ENCODE measurements around the gene ZNF32.

ZNF32 gene

DNA sequence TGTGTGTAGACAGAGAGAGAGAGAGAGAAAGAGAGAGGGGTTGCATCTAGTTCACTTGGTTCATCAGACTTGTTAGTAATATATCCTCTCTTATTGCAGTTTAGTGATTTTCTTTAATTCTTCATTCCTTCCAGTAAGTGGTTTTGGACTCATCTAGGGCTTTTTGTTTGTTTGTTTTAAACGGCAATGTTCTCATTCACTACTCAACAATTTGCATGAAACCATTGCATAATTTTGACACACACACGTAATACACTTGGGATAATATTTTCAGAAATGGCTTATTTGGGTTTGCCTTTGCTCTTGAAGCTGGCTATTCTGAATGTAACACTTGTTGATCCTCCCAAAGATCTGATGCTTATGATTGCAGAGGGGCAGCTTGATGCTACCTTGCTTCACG, 16.4 kb upstream of the ZNF32 start:
- H3K27ac Mint-ChIP-seq = no peak overlapping the region
- H3K4me1 Mint-ChIP-seq = peaks cover 22% of the 10 kb centered on the region
- DNase-seq = no peak

DNA sequence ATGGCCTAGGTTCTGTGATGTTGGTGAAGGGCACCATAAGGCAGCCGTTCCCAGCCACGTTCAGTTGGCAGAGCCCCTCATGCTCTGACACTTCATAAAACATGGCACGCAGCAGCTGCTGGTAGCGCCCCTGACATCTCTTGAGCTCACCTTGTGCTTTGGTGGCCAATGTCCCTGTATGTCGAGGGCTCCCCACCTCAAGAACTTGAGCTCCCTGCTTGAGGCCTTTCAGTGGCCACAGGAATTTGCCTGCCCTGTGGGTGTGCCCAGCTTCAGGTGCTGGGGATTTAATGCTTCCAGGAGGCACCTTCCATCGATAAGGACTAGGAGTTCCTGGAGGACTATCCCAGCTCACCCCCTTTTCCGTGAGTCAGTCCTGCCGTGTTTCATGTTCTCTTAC, 9.5 kb upstream of the ZNF32 start:
- TF ChIP-seq, protein P1, sequence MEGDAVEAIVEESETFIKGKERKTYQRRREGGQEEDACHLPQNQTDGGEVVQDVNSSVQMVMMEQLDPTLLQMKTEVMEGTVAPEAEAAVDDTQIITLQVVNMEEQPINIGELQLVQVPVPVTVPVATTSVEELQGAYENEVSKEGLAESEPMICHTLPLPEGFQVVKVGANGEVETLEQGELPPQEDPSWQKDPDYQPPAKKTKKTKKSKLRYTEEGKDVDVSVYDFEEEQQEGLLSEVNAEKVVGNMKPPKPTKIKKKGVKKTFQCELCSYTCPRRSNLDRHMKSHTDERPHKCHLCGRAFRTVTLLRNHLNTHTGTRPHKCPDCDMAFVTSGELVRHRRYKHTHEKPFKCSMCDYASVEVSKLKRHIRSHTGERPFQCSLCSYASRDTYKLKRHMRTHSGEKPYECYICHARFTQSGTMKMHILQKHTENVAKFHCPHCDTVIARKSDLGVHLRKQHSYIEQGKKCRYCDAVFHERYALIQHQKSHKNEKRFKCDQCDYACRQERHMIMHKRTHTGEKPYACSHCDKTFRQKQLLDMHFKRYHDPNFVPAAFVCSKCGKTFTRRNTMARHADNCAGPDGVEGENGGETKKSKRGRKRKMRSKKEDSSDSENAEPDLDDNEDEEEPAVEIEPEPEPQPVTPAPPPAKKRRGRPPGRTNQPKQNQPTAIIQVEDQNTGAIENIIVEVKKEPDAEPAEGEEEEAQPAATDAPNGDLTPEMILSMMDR (IDR thresholded peaks at IDR 0.05) = no peak
- peaks cover 17% of the 10 kb centered on the region for H3K9me3 Mint-ChIP-seq
- no peak overlapping the region for H3K27ac Mint-ChIP-seq
- no peak overlapping the region for H3K4me3 Mint-ChIP-seq
- H3K27me3 Mint-ChIP-seq (ENCODE audit: low read depth, poor library complexity) = peaks cover 9% of the 10 kb centered on the region
- H3K4me1 Mint-ChIP-seq = peaks cover 20% of the 10 kb centered on the region
- no peaks in the 10 kb centered on the region for H3K36me3 Mint-ChIP-seq (ENCODE audit: low read depth)
- no peak for DNase-seq

More for the DNA sequence above, 16.4 kb upstream of the ZNF32 start:
- peaks cover 38% of the 10 kb centered on the region for H3K9me3 Mint-ChIP-seq
- TF ChIP-seq, protein P1 (IDR thresholded peaks at IDR 0.05) = no peak
- H3K36me3 Mint-ChIP-seq (ENCODE audit: low read depth) = no peaks in the 10 kb centered on the region
- peaks cover 39% of the 10 kb centered on the region for H3K27me3 Mint-ChIP-seq (ENCODE audit: low read depth, poor library complexity)
- no peak overlapping the region for H3K4me3 Mint-ChIP-seq

DNA sequence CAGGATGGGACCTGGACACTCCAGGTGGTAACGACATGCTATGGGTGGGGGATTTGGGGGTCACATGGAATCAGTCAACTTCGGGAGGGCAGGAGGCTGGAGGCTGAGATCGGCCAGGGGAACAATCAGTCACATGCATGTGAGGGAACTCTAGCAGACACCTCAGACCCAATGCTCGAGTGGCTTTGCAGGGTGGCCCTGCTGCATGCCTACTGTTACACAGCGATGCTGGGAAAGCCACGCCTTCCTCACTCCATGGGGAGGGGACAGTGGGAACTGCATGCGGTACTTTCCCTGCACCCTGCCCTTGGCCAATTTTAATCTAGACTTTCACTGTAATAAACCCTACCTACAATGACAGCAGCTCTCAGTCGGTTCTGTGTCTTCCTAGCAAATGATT, 6.6 kb upstream of the ZNF32 start:
- TF ChIP-seq, protein P1 (IDR thresholded peaks at IDR 0.05) = no peak
- DNase-seq = no peak
- Mint-ChIP-seq H3K9me3 (peaks cover 18% of the 10 kb centered on the region), H3K27ac (no peak overlapping the region), H3K4me1 (peaks cover 27% of the 10 kb centered on the region), H3K4me3 (no peak overlapping the region), H3K27me3 (ENCODE audit: low read depth, poor library complexity) (peaks cover 6% of the 10 kb centered on the region), H3K36me3 (ENCODE audit: low read depth) (no peaks in the 10 kb centered on the region)

DNA sequence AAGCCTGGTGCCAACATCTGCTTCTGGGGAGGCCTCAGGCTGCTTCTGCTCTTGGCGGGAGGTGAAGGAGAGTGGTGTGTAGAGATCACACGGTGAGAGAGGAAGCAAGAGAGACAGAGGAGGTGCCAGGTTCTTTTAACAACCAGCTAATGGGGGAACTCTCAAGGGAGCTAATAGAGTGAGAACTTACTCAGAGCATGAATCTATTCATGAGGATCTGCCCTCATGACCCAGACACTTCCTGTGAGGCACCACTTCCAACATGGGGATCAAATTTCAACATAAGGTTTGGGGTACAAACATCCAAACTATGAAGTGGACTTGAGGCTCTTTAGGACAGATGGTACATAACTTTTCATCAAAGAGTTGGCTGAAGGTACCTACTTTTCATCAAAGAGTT, 5.1 kb upstream of the ZNF32 start:
- peaks cover 36% of the 10 kb centered on the region for H3K4me1 Mint-ChIP-seq
- H3K36me3 Mint-ChIP-seq (ENCODE audit: low read depth) = peaks cover 9% of the 10 kb centered on the region
- TF ChIP-seq, protein P1 (IDR thresholded peaks at IDR 0.05) = no peak
- DNase-seq = no peak
- H3K9me3 Mint-ChIP-seq = peaks cover 31% of the 10 kb centered on the region
- H3K4me3 Mint-ChIP-seq = no peak overlapping the region
- peaks cover 6% of the 10 kb centered on the region for H3K27me3 Mint-ChIP-seq (ENCODE audit: low read depth, poor library complexity)
- peak overlapping the region; percentile 84 for H3K27ac Mint-ChIP-seq

DNA sequence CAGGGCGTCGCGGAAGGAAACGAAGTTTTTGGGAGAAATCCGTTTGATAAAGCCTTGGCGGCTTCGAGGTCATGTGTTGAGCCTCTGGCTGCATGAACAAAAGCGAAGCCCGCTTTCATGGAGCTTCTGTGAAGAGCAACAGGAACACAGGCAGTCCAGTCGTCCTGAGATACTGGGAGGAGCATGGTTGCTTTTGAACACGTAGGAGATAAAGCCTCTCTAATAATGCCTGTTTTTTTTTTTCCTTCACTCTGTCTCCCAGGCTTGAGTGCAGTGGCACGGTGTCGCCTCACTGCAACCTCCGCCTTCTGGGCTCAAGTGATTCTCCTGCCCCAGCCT, 473 bp upstream of the ZNF32 start:
- peaks cover 72% of the 10 kb centered on the region for H3K9me3 Mint-ChIP-seq
- peaks cover 25% of the 10 kb centered on the region for H3K4me1 Mint-ChIP-seq
- peaks cover 6% of the 10 kb centered on the region for H3K27me3 Mint-ChIP-seq (ENCODE audit: low read depth, poor library complexity)
- no peak for DNase-seq
- peak overlapping the region; percentile 92 for H3K4me3 Mint-ChIP-seq
- TF ChIP-seq, protein P1 (IDR thresholded peaks at IDR 0.05) = no peak
- peaks cover 48% of the 10 kb centered on the region for H3K36me3 Mint-ChIP-seq (ENCODE audit: low read depth)
- no peak overlapping the region for H3K27ac Mint-ChIP-seq

DNA sequence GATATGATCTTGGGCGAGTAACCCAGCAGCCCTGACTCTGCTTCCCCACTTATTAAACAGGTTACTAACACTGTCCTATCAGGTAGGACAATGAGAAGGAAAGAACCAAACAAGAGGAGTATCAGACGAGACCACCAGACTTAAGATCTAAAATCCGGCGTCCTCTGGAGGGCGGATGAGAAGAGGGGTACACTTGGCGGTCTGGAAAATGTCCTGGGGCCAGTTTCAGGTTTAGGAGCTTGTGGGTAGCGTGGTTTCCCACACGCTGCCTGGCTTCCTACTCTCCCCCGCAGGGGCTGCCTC, 635 bp downstream of the ZNF32 start:
- Mint-ChIP-seq H3K27ac (no peak overlapping the region), H3K4me3 (peak overlapping the region; percentile 85), H3K9me3 (peaks cover 73% of the 10 kb centered on the region), H3K36me3 (ENCODE audit: low read depth) (peaks cover 59% of the 10 kb centered on the region), H3K4me1 (peaks cover 15% of the 10 kb centered on the region), H3K27me3 (ENCODE audit: low read depth, poor library complexity) (peaks cover 9% of the 10 kb centered on the region)
- DNase-seq = no peak
- TF ChIP-seq, protein P1 (IDR thresholded peaks at IDR 0.05) = no peak

Data from nephron progenitor cell (in vitro differentiated cells).